Measurements from ENCODE around the gene ABT1.

DNA sequence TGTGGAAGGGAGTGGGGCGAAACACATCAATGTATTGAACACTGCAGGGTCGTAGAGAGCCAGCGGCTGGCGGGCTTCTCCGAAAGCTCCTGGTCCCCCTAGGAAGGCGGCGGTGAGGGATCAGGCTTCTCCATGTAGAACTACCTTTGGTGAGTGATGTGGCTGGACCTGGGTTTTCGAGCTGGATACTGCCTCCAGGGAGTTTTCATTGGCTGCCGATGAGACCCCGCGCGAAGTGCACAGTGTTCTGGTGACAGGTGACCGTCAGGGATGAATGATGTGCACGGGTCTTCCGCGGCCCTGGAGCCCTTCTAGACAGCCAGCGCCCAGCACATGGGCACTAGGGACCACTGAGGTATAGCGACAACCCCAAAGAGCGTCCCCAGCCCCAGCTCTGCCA is 16.4 kb downstream of the ABT1 start:
- no peak for TF ChIP-seq ARNT (IDR thresholded peaks at IDR 0.05)
- TF ChIP-seq SUZ12 (IDR thresholded peaks at IDR 0.05): no peak
- no peak for TF ChIP-seq ELF4 (IDR thresholded peaks at IDR 0.05)

Measured in HEK293T (cell line).